Right kidney (tissue), 1 donor: ENCODE data around the gene PTPN22.

Source experiments
- DNase-seq: peaks from one replicate; pipeline ENCODE4 v3.0.0-alpha.2; 2016

The PTPN22 gene

GRCh38 chr1:113850127-113850796, 21.2 kb downstream of the PTPN22 start:
- DNase-seq = no peak

GRCh38 chr1:113849072-113849471, 22.4 kb downstream of the PTPN22 start:
- no peak for DNase-seq

DNA sequence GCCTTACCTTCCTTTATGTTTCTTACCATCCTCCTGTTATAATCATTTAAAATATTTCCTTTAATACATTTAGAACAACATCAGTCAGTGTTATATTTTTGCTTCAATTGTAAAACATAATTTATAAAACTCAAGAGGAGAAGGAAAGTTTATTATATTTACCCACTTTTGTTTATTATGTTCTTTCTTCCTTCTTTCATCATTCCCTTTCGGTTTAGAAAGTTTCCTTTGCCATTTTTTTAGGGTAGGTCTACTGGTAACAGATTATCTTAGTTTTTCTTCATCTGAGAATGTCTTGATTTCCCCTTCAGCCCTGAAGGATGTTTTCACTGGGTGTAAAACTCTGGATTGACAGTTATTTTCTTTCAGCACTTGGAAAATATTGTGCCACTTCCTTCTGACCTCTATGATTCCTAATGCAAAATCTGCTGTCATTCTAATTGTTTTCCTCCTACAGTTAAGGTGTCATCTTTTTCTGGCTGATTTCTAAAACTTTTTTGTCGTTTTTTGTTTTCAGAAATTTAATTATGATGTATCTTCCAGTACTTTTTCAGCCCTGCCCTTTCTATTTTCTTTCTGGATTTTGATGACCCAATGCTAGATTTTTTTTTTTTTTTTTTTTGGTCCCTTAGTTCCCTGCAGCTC, 25.0 kb downstream of the PTPN22 start:
- DNase-seq = no peak

- DNase-seq = no peak
Measured at GRCh38 chr1:113836534-113836933, 35.0 kb downstream of the PTPN22 start.

- DNase-seq = peak; percentile 6
Measured at GRCh38 chr1:113835686-113836290, 35.7 kb downstream of the PTPN22 start.

DNA sequence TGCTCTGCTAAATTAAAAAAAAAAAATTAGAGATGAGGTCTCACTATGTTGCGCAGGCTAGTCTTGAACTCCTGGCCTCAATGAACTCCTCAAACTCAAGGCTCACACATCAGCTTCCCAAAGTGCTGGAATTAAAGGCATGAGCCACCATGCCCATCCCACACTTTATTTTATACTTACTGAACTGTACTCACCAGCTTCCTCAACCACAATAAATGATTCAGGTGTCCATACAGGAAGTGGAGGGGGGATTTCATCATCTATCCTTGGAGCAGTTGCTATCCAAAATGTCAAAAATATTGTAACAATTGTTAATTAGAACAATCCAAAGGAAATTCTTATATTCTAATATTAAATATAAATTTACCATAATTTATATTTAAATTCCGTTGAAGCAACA, 36.8 kb downstream of the PTPN22 start:
- DNase-seq = no peak

GRCh38 chr1:113830039-113830438, 41.5 kb downstream of the PTPN22 start:
- DNase-seq = no peak

DNA sequence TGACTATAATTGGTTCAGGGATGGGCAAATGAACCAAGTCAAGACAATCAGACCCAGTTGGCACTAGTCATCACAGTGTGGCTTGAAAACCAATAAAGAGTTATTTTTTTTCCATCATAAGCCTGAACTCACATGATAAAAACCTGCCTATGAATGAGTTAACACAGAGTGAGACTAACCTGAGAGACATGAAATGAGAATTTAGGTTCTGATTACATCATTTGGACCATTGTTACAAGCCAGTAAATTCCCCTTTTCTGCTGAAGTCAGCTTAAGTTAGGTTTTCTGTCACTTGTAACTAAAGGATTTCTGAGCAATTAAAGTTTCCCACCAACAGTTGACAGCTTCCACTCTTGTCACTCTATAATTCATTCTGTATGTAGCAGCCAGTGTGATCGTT, 49.6 kb downstream of the PTPN22 start:
- no peak for DNase-seq

- DNase-seq = no peak
Measured at GRCh38 chr1:113818578-113818977, 52.9 kb downstream of the PTPN22 start.

DNA sequence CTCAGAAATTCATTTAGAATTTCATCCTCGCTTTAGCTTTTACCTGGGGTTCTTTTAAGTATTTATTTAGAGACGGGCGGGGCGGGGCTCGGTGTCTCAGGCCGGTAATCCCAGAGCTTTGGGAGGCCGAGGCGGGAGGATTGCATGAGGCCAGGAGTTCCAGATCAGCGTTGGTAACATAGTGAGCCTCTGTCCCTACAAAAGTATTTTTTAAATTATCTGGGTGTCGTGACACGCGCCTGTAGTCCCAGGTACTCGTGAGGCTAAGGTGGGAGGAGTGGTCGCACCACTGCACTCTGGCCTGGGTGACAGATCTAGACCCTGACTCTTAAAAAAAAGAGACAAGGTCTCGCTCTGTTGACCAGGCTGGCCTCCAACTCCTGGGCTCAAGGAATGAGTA, 58.3 kb downstream of the PTPN22 start:
- peak; percentile 6 for DNase-seq

DNA sequence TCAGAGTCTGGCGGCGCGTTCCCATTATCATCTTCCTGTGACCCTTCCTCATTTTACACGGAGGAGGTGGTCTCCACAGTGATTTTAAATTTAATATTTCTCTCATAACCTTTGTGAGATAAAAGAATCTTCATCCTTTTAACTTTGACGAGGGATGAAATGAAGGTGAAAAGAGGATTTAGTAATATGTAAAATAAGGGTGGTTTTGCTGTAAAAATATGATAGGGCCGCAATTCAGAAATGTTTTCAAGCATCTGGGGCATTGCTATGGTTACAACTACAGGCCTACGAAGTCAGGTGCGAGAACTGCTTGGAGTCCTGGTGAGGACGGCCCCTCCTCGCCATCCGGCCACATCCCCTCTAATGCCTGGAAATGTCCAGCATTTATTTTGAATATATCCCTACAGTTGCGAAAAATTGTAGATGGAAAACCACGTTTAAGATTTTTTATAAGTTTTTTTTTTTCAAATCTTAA, 58.8 kb downstream of the PTPN22 start:
- no peak for DNase-seq

DNA sequence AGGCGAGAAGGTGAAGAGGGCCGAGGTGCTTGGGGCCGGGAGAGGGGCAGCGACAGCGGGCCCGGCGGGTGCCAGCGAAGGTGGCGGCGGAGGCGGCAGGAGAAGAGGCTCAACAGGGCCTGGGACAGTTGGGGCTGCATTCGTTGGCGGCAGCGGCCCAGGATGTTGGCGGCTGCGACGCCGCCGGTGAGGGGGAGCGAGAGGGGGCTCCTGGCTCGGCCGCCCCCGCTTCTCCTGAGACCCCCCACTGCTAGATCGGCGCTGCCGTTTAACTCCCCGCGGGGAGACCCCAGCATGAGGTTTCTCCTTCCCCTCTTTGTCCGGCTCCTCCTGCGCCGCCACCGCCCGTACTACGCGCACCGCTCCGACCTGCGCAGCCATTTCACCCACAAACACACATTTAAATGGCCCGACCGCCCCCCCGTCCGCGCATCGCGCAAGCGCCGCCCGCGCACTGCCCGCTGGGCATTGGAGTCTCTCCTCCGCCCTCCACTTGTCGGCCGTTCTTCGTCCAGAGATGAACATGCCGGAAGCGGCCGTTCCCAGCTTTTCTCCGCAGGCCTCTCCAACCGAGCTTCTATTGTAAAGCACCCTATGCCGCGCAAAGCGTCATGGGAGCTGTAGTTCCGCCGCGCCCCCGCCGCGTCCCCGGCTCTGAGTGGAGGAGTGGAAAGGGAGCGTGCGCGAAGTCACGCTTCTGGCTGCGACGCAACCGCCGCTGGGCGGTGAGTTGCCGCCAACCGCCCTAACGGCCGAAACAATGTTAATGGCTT, 59.4 kb downstream of the PTPN22 start, which contains the start of gene RSBN1:
TSS of gene RSBN1 (minus strand) at position 589 of the 773 bp plus-strand sequence. CDS start at position 525, 64 bp downstream.
- peak; percentile 97 for DNase-seq

DNA sequence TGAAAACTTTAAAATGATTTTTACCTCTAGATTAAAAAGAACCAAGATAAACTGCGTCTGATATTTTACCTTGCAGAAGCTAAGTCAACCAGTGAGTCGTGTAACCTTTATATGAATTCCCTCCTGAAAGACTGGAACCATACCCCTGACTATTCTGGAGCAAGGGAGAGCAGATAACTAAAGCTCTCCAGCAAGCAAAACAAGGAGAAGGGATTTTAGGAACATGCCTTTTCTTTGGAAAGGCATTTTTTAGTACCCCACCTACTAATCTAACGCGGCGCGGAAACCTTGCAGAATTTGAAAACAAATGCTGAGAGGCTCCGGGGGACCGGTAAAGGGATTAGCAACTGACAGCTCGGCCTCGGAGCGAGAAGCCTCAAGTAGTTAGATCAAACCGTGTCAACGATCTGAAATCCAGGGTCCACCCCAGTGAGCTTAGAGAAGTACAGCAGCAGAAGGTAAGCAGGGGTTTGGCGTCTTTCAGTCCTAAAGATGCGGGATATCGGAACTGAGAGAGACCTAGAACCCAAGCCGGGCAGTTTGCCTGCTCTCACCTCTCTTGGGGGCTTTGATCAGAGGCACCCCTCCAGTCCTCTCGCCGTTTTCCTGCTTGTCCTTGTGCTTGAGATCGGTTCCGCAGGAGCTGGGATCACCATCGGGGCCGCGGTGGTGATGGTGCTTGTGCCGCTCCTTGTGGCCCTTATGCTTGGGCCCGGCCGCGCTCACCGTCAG, 60.2 kb downstream of the PTPN22 start:
- no peak for DNase-seq

DNA sequence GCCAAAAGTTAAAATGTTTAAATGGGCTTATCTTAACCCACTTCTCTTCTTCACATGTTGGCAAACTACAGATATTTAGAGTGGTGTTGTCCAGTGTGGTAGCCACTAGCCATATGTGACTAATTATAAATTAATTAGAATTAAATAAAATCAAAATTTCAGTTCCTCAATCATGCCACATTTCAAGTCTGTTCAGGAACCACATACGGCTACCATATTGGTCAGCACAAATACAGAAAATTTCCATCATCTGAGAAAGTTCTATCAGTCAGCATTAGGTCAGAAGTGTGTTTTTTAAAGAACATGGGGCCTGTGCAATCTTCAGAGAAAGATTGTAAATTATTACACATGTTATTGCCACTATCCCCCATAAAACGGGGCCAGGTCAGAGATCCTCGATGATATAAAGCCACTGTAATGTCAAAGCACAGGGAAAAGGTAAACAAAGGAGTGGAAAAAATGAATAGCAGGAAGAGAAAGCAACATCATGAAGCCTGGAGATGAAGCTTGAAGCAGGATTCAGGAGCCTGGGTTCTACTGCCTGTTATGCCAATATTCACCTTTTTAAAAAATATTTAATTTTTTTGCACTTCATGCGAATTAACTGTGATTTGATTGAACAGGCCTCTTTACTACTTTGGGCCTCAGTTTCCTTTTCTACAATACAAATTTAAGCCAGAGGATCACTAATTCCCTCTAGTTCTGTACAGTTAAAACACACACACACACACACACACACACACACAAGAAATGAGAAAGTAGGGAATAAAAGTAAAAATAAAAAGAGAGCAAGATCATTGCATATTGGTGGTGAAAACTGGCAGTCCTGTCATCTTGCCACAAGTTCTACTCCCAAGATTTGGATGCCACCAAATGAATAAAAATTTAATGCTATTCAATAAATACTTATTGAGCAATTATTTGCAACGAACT, 61.6 kb downstream of the PTPN22 start:
- DNase-seq = peak; percentile 2

DNA sequence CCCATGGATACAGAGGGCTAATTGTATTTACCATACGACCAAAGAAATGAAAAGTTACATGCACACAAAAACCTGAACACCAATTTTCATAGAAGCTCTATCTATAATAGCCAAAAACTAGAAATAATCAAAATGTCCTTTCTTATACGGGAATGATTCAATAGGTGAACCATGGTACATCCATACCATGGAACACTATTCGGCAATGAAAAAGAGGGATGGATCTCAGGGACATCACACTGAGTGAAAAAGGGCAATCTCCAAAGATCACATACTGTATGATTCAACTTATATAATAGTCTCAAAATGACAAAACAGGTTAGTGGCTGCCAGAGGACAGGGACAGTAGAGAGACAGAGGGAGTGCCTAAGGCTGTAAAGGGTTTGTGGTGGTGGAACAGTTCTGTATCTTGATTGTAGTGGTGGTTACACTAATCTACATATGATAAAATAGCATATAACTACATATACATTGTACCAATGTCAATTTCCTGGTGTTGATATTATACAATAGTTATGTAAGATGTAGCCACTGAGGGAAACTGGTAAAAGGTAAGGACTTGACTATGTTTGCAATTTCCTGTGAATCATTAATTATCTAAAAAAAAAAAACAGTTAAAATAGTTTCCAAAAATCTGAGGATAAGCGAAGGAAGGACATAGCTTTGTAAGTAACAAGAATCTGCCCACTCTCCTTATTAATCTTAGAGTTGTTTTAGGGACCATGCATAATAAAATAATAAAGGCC, 62.9 kb downstream of the PTPN22 start:
- no peak for DNase-seq

- DNase-seq = no peak
Measured at GRCh38 chr1:113805639-113806038, 65.9 kb downstream of the PTPN22 start.

DNA sequence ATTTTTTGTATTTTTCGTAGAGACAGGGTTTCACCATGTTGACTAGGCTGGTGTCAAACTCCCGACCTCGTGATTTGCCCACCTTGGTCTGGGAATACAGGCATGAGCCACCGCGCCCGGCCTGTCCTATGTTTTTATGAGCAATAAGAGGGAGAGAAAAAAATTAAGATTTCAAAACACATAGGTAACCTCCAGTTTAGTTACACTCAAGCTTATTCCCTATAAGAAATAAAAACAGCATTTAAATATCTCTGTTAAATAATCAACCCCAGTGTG, 66.3 kb downstream of the PTPN22 start:
- no peak for DNase-seq

DNA sequence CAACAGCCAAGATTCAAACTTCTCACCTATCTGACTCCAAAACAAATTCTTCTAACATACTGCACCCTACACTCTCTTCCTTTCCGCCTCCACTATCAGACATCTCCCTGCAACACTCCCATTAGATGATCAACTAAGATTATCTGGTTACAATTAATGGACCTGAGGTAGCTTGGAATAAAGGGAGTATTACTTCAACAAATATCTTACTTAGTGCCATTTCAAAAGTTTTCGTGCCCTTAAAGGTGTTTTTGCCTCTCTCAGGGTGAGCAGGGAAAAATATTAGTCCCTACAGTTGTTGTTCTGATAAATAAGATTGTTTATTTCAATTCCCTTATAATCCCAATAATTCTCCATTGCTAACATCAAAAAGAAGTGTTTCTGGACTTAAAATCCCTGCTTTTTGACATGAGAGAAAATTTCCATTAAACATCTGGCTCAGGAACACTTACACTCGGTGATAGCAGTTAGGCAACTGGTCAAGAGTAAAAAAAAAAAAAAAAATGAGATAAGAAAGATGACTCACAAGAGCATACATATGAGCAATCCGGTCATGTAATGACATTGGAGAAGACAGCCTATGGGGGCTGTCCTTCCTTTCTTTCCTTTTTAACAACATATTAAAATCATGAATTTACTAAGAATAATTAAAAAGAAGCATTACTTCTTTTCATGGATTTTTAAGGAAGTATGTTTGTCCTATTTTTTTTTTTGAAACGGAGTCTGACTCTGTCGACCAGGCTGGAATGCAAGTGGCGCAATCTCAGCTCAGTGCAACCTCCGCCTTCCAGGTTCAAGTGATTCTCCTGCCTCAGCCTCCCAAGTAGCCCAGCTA, 66.9 kb downstream of the PTPN22 start:
- DNase-seq = no peak

DNA sequence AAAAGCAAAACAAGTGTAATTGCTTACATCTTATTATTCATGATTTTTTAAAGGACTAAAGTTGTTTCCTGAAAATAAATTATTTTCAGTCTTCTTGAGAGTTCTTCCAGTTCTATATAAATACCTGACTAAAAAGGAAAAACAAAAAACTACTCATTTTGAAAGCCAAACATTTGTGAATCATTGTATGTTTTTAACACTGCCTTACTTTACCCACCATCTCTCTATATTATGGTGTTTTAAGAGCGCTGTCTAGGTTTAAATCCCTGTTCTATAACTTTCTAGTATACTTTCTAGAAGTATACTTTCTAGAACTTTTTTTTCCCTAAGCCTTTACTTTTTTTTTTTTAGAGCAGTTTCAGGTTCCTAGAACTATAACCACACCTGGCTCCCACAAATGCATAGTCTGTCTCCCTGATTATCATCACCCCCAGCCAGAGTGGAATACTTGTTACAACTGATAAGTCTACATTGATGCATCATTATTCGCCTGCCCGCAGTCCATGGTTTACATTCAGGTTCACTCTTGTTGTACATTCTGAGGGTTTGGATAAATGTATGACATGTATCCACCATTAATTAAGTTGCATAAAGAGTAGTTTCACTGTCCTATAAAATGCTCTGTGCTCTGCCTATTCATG, 69.0 kb downstream of the PTPN22 start:
- DNase-seq = no peak
